CMK (cell line): ENCODE measurements around the gene PLEKHG3.

ENCODE experiments used
- DNase-seq: peaks from one replicate; pipeline ENCODE4 v3.0.0-alpha.2; 2010; ENCODE audit warnings: low read depth

Gene PLEKHG3

DNA sequence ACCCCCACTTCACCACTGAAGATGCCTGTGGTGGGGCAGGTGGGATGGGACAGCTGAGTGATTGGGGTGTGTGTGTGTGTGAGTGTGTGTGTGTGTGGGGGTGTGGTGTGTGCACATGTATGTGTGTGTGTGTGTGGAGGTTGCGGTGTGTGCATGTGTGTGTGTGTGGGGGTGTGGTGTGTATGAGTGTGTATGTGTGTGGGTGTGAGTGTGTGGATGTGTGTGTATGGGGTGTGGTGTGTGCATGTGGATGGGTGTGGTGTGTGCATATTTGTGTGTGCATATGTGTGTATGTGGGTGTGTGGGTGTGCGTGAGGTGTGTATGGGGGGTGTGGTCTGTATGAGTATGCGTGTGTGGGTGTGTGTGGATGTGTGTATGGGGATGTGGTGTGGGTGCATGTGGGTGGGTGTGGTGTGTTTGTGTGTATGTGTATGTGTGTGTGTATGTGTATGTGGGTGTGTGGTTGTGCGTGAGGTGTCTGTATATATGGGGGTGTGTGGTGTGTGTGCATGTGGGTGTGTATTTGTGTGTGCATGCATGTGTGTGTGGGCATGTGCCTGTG lies 61.6 kb downstream of the PLEKHG3 start:
- DNase-seq: no peak

DNA sequence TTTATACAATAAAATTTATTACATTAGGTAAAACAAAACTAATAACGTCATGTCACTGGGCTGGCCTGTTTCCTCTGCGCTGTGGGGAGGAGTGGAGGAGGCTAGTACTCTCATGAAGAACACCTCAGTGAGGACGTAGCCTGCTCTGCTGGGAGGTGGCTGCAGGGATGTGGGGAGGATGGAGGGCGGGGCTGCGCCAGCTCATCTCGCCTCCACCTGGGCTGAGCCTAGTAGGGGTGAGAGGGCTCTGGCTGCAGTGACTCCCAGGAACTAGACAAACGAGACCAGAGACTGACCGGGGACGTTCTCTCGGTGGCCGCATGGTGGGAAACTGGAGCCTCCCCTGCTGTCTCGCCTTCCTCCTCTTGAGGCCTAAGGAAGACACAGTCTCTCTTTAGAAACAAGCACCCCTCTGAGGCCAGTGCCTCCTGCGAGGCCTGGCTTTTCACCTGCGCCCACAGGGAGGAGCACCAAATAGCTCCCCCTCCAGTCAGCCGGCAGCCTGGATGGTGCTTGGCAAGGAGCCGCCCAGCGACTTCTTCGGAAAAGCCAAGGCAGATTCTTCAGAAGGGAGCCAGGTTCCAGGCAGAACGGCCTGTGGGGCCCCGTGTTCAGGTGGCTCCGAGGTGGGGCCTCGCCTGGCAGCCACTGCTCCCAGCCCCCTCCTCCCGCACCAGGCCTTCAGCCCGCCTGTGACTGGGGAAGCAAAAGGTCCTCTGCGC lies 62.4 kb downstream of the PLEKHG3 start:
- no peak for DNase-seq

DNA sequence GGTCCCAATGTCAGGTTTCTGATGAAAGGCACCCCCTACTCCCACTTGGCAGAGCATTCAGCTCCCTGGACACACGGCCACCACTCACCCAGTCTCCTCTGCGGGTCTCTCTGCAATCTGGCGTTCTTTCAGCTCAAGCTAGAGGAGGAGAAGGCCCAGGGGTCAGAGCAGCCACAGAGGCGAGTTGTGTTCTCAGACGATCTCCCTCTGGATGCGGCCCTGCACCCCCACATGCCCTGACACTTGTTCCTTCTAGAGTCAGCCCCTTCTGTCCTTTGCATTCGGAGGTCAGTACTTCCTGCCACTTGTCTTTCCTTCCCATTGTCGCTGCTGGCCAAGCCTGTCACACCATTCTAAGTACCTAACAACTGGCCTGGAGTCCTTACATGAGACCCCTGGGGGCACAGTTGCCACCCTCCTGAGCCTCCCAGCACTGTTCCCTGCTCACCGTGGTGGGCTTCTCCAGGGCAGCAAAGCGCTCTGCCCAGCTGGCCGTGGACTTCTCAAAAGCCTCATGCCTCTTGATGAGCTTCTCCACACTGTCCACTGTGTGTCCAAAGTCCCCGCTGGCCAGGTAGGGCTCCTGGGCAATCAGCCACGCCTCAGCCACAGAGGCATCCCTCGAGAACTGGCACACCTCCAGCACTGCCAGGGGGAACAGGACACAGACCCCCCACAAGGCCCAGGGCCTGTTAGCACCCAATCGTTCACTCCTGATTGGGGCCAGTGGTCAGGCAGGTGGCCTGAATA lies 63.2 kb downstream of the PLEKHG3 start:
- no peak for DNase-seq

GRCh38 chr14:64768401-64769095 lies 64.3 kb downstream of the PLEKHG3 start:
- DNase-seq: no peak

DNA sequence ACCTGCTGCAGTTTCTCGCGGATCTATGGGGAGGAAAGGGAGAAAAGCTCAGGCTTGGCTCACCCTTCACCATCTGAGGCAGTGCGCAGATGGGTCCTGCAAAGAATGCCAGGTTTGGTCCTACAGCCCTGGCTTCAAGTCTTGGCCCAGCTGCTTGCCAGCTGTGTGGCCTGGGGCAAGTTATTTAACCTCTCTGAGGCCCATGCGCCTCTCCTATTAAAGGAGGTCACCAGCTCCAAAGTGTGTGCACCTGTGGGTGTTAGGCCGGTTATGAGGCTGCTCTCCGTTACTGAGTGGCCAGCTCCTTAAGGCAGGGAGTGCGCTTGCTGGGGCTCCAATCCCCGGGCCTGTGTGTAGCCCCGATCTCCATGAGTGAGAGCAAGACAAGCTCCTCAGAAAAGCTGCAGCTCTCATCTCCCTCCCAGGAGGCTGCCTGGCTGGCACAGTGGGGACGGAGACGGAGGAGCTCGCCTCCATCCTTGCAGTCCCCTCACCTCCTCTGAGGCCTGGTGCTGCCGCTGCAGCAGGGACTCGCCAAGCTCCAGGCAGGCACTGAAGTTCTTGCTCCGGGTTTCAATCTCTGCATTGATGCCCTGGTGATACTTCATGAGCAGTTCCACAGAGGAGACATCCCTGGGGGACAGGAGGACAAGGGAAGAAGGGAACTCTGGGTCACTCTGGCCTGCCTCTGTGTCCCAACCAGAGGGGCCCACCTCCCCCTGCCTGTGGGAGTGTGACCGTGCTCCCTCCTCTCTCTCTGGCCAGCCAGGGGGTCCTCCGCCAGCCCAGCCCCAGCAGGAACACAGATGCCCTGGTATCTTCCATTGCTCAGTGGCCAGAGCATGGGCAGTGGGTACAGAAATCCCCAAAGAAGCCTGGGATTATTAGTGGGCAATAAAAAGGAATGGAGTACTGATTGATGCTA lies 65.1 kb downstream of the PLEKHG3 start:
- no peak for DNase-seq

GRCh38 chr14:64770751-64771150 lies 66.5 kb downstream of the PLEKHG3 start:
- DNase-seq: no peak

DNA sequence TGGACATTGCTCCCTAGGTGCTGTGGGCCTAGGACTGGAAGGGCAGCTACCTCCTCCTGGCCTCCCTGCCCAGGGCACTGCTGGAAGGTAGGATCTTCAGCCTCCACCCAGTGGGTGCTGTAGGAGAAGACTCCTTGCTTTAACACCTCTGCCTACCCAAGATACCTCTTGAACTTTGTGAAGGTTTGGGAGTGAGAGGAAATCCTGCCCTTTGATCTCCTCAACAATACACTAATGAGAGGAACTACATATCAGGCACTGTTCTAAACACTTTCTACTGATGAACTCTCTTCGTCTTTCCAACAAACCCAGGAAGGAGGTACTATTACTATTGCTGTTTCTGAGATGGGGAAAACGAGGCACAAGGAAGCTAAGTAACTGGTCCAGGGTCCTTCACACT lies 66.9 kb downstream of the PLEKHG3 start:
- no peak for DNase-seq

DNA sequence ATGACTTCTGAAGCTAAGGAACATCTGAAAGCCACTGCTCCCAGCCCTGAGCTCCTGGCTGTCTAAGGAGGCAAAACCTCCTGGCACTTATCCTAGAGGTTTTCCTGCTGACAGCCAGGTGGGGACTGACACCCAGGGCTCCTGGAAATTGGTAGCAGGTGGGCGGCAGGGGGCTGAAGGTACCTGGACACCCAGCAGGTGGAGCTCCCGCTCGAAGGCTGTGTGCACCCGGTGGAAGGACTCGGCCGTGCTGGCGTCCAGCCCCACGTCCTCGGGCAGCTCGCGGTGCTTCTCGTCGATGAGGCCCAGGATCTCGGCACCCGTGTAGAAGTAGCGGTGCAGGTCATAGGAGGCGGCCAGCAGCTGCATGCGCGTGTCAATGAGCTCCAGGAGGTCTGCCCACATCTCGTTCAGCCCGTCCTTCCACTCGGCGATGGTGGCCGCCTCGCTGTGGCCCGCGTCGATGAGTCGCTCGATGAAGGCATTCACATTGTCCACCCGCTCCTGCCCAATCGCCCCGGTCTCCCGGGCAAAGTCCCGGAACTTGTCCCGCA lies 68.2 kb downstream of the PLEKHG3 start:
- no peak for DNase-seq

- DNase-seq: no peak
These were observed 68.8 kb downstream of the PLEKHG3 start for GRCh38 chr14:64773046-64773445.

DNA sequence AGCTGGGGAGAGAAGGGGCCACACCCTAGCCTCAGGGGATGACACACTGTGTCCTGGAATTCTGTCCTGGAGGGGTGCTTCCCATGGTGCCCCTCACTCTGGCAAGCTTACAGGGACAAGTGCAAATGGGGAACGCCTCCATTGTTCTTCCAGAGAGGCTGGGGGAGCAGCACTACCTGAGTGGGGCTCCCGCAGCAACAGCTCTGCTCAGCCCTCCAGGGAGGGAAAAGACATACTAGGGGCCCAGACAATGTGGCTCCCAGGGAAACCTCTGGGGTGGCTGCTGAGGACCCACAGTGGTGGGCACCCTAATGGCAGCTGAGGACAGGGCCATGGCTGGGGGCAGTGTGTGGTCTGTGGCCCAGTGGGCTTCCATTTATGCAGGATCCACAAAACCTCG lies 69.4 kb downstream of the PLEKHG3 start:
- no peak for DNase-seq

GRCh38 chr14:64774272-64774671 lies 70.0 kb downstream of the PLEKHG3 start:
- DNase-seq: no peak

DNA sequence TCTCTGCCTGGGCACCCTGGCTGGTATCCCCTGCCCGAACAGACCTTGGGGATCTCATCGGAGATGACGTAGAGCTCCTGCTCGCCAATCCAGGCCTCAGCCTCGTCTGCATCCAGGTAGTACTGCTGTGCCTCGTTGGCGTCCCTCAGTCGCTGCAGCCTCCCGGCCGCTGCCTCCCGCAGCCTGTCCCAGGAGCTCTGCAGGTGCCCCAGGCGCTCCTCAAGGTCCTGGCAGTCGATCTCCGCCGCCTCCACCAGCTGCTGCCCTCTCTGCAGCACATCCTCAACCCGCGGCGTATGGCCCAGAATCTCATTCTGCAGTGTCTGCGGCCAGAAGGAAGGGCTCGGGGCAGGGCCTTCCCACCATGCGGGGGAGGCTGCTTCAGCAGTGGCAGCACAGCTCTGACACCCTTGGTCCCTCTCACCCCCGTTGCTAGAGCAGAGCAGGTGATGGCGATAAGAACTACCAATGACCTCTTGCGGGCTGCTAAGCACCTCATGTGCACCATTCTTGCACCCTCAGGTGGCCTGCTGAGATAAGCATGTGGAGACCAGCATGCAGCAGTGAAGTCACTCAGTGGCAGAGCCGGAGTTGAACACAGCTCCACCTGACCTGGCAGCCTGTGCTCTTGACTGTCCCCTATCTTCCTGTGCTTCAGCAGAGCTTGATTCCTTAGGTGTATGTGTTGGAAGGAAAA lies 71.0 kb downstream of the PLEKHG3 start:
- no peak for DNase-seq

DNA sequence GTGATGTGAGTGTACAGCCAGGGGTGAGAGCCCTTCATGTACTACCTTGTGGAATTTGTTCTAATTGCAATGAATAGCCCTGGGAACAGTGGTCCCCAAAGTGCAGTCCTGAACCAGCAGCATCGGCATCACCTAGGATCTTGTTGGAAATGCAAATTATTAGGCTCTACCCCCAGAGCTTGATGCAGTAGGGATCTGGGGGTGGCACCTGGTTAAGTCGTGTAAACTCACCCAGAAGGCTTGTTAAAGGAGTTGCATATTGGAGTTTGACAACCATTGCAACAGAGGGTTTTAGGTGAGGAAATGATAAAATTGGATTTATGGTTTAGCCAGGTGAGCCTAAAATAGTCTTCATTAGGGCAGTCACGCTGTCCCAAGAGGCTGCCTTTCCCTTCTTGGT lies 73.2 kb downstream of the PLEKHG3 start:
- no peak for DNase-seq

- no peak for DNase-seq
These were observed 74.0 kb downstream of the PLEKHG3 start for GRCh38 chr14:64778104-64778754.

GRCh38 chr14:64779472-64779871 lies 75.2 kb downstream of the PLEKHG3 start:
- DNase-seq: no peak

DNA sequence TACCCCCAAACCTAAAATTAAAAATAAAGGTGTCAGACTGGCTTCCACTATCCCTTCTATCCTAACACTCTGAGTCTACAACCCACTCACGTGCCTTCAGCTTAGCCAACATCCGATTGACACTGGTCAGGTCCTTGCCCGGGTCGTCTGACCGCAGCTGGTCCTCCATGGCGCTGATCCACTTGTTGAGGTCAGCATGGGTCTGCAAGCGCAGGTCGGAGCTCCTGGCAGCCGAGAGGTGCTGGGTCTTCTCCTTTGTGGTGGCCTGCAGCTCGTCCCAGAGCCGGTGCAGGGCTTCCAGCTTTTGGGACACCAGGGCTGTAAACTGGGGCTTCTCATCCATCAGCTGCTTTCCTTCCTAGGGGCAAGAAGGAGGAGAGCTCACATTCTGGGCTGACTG lies 78.0 kb downstream of the PLEKHG3 start:
- no peak for DNase-seq

DNA sequence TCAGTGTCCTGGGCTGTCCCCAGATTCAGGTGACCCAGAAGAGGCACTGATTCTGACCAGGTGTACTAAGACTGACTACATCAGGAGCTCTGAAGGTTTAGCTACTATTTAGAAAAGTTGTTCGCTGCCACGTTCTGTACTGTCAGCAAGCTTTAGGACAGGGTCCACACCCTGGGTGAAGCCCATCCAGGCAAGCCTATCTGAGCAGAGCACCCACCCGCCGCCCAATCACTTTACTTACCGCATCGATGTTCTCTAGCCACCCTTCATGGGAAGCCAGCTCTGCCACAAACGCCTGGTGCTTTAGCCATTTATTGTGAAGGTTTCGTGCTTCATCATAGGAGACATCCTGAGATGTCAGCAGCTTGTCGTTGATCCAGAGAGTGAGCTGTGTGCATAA lies 79.8 kb downstream of the PLEKHG3 start:
- DNase-seq: no peak

DNA sequence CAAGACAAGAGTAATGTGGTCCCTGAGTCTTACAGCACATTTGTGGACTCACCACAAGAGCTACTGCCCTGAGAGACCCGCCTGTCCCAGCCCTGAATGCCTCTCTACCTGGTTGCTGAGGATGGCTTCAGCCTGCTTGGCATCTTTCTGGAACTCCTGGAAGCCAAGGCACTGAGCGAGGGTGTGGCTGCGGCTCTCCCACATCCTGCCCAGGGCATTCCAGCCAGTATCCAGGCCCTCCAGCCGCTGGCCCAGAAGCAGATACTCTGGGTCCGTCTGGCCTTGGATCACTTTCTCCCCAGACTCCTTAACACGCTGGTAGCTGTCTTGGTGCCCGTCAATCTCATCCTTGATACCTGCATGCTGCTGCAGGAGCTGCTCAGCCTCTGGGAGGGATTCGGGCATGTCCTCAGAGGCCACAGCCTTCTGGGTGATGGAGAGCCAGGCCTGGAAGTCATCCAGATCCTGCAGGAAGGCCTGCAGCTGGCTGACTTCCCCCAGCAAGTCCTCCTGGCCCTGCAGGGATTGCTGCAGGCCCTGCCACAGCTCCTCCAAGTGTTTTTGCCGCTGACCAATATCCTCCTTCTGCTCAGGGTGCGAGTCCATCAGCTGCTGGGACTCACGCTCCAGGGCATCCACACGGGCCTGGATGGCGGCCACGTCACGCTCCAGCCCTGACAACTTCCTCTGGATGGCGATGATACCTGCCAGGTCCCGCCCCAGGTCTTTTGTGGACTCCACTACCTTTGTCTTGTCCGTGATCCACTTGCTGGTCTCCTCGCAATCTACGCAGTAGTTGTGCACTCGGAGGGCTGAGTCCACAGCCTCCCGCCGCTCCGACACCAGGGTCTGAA lies 82.3 kb downstream of the PLEKHG3 start:
- no peak for DNase-seq

DNA sequence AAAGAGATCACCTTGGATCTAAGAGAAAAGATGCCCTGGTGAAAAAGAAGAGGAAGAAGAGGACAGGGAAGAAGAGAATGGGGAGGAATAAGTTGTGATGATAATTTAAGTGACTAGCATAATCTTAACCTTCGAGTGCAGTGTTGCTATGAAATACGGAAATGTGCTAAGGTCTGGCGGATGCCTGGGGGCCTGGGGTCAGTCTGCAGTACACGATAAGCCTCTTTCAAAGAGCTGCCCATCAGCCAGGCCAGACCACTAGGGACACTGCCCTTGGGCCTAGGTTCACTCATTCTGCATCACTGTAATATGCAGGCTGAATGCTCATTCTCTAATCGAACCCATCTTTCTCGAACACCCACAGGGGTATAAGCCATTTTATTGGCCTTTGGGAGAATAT lies 83.4 kb downstream of the PLEKHG3 start:
- no peak for DNase-seq
